HuH-7 (cell line): ENCODE measurements around the gene RPS10.
A peak's percentile ranks its signal among the peaks of the same experiment; 100 is the strongest.
"Not testable (repeated sequence)": the region's sequence is repeated elsewhere in the genome, so short reads cannot be mapped to it uniquely, and the experiment has no call there.

ENCODE experiments used
- DNase-seq: peaks from one replicate; pipeline ENCODE4 v3.0.0; 2011; ENCODE audit warnings: low spot score

The RPS10 gene

GRCh38 chr6:34392497-34393190 is 33.2 kb downstream of the RPS10 start, which contains the start of gene NUDT3:
Gene NUDT3, minus strand, starts transcription at chr6:34392669. Its CDS starts 307 bp downstream, at chr6:34392362.
- DNase-seq, result peak; percentile 85

DNA sequence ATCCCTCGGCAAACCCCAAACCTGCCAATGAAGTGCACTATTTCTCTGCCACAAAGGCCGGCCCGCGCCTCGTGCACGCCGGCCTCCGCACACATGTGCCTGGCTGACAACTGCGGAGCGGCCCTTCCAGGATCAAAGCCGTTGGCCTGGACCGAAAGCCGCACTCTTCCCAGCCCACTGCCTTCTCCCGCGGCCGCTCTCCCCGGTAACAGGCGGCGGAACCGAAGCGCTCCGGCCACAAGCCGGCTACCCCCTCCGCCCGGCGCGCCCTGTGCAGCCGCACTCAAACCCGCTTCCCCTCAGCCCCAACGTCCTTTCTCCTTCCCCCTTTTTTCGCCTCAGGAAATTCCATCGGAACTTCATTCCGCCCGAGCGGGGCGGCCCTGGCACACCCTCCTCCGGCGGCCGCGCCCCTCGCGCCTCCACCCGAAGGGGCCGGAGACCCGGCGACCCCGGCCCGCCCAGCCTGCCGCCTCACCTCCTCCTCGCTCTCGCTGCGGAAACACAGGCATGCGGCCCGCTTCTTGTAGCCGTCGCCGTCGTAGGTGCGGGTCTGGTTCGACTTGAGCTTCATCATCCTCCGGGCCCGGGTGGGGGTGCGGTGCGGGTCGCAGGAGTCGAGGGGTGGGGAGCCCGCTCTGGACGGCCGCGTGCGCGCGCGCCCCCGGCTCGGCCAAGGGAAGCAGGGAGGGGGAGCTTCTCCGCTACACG is 33.9 kb downstream of the RPS10 start:
- peak; percentile 49 for DNase-seq

GRCh38 chr6:34391473-34391785 is 34.4 kb downstream of the RPS10 start:
- DNase-seq, result no peak

GRCh38 chr6:34390531-34391472 is 35.1 kb downstream of the RPS10 start:
- peak; percentile 44 for DNase-seq

DNA sequence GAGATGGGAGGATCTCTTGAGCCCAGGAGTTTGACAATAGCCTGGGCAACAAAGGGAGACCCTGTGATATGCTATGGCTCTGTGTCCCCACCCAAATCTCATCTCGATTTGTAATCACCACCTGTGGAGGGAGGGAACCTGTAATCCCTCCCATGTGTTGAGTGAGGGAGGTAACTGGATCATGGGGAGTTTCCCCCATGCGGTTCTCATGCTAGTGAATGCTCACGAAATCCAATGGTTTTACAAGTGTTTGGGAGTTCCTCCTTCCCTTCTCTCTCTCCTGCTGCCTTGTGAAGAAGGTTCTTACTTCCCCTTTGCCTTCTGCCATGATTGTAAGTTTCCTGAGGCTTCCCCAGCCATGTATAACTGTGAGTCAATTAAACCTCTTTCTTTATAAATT is 36.8 kb downstream of the RPS10 start:
- DNase-seq, result no peak

- DNase-seq, result no peak
Measured at GRCh38 chr6:34388421-34388820, 37.4 kb downstream of the RPS10 start.

DNA sequence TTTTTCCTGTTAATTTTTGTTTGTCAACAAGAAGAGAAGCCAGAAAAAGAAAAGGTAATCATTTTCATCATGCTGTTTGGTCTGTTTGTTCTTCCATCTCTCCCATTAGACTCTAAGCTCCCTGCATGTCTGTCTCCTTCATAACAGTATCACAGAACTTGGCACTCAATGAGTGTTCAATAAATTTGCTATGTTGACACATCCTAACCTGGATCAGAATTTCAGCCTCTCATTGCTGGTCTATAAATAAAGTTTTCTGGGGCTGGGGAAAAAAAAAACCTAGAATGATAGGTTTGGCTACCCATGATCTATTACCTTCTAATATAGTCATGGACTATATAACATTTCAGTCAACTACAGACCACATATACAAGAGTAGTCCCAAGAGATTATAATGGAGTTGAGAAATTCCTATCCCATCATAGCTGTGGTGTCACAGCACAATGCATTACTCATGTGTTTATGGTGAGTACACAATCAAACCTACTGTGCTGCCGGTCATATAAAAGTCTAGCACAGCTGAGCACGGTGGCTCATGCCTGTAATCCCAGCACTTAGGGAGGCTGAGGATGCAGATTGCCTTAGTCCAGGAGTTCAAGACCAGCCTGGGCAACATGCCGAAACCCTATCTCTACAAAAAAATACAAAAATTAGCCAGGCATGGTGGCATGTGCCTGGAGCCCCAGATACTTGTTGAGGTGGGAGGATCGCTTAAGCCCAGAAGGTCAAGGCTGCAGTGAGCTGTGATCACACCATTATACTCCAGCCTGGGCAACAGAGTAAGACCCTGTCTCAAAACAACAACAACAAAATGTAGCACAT is 39.3 kb downstream of the RPS10 start:
- DNase-seq, result no peak

GRCh38 chr6:34385793-34386195 is 40.1 kb downstream of the RPS10 start:
- no peak for DNase-seq

GRCh38 chr6:34384321-34385153 is 41.3 kb downstream of the RPS10 start:
- DNase-seq, result no peak

GRCh38 chr6:34383656-34384320 is 42.1 kb downstream of the RPS10 start:
- no peak for DNase-seq

DNA sequence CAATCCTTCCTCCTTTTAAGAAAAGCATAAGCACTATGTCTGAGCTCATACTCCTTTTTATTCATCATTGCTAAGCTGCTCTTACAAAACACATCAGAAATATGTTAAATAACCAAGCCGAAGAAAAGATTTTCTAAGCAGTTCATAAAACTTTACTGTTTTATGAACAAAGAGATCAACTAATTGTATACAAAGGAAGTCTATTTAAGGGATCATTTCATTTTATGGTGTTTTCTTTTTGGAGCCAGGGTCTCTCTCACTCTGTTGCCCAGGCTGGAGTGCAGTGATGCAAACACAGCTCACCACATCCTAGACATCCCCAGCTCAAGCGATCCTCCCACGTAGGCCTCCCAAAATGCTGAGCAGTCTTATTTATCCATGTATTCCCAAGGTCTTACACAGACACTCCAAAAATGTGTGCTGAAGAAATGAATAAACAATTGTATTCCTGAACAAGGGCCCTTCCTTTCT is 42.7 kb downstream of the RPS10 start:
- DNase-seq, result no peak

- no peak for DNase-seq
Measured at GRCh38 chr6:34381081-34381480, 44.8 kb downstream of the RPS10 start.

DNA sequence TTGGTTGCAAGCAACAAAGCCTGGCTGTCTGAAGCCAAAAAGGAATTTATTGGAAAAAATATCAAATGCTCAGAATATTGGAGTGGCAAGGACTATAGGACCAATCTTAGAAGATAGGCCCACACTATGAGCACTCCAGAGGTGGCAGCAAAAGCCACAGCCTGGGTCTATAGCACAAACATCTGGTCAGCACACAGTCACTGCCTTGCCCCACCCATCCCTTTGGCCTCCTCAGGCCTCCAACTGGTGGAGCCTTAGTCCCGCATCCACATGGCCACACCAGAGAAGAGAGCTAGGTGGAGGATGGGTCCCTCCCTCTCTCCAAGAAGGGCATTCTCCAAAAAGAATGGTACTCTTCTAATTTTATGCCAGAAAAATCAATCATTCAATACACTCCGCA is 47.4 kb downstream of the RPS10 start:
- DNase-seq, result no peak

- no peak for DNase-seq
Measured at GRCh38 chr6:34377984-34378383, 47.9 kb downstream of the RPS10 start.

DNA sequence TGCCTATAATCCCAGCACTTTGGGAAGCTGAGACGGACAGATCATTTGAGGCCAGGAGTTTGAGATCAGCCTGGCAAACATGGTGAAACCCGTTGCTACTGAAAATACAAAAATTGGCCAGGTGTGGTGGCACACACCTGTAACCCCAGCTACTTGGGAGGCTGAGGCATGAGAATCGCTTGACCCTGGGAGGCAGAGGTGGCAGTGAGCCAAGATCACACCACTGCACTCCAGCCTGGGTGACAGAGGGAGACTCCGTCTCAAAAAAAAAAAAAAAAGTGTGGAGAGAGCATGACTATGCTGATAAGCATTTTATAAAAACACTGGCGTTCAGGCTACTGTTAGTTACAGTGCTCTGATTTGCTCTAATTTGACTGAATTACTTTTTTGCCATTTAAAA is 48.3 kb downstream of the RPS10 start:
- DNase-seq, result not testable (repeated sequence)

- DNase-seq, result no peak
Measured at GRCh38 chr6:34375833-34376232, 50.0 kb downstream of the RPS10 start.

DNA sequence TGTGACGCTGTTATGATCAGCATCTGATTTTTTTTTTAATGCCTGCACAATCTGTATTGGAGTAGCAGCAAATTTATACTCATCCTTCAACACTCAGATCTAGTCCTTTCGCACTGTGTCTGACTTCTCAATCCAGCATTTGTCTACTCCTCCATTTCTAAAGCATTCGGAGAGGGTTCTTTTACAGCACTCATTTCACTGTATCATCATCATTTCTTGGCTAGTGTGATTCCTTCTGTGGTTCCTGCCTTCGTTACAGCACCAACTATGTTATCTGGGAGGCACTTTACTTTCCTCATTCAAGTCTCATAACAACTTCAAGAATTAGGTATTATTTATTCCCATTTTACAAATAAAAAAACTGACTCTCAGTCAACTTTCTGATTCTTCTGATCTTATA is 51.4 kb downstream of the RPS10 start:
- DNase-seq, result no peak

- DNase-seq, result no peak
Measured at GRCh38 chr6:34374069-34374468, 51.8 kb downstream of the RPS10 start.

DNA sequence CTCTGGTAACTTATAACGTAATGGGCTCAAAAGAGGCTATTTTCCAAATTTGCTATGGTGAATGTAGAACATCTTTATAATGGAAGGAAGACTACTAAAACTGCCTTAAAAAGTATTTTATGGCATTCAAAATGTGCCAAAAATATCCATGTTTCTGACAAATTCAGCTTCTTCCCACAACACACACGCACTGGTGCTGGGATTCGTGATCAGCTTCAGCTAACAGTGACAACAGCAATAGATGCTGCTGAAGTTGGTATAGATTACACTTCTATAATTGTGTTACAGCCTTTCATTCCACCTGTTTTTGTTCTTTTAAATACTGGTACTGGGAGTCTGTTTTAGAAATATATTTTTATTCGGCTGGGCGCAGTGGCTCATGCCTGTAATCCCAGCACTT is 52.4 kb downstream of the RPS10 start:
- DNase-seq, result no peak

GRCh38 chr6:34371865-34372264 is 54.0 kb downstream of the RPS10 start:
- not testable (repeated sequence) for DNase-seq
